GM21529 (cell line): Measurements from ENCODE around the gene LYG1.
"Not testable (repeated sequence)": the region's sequence is repeated elsewhere in the genome, so short reads cannot be mapped to it uniquely, and the experiment has no call there.

Source experiments
- ATAC-seq: cut with Tn5 transposase; IDR thresholded peaks from one replicate; pipeline ENCODE4 v1.9.1; 2021; ENCODE audit not compliant: unreplicated experiment

LYG1 gene

DNA sequence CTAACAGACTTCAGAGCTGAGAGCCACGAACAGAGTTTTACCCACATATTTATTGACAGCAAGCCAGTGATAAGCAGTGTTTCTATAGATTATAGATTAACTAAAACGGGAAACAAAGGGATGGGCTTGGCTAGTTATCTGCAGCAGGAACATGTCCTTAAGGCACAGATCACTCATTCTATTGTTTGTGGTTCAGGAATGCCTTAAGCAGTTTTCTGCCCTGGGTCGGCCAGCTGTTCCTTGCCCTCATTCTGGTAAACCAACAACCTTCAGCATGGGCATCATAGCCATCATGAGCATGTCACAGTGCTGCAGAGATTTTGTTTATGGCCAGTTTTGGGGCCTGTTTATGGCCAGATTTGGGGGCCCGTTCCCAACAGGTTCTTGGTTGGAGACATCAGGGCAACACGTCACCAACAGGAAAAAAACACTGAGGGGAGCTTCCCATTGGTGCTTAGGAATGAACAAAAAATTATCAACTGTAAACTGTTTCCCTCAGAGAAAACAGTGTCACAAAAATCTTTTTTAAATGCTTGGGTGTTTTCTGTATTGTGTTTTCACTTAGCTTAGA lies 22.7 kb downstream of the LYG1 start:
- not testable (repeated sequence) for ATAC-seq

GRCh38 chr2:99275882-99276281 lies 25.1 kb downstream of the LYG1 start:
- ATAC-seq: no peak

GRCh38 chr2:99261242-99261641 lies 39.8 kb downstream of the LYG1 start:
- no peak for ATAC-seq

DNA sequence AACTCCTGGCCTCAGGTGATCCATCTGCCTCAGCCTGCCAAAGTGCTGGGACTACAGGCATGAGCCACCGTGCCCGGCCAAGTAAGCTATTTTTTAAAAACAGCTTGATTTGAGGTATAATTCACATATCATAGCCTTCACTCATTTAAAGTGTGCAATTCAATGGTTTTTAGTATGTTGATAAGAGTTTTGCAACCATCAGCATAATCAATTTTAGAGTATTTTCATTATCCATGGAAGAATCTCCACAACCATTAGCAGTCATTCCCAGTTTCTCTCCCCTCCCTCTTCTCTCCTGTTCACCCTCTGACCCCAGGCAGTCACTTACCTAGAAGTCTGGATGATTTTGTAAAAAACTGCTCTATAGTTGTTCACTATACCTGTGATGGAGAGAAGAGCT lies 40.8 kb downstream of the LYG1 start:
- ATAC-seq: no peak

GRCh38 chr2:99259465-99259864 lies 41.5 kb downstream of the LYG1 start:
- ATAC-seq: no peak

DNA sequence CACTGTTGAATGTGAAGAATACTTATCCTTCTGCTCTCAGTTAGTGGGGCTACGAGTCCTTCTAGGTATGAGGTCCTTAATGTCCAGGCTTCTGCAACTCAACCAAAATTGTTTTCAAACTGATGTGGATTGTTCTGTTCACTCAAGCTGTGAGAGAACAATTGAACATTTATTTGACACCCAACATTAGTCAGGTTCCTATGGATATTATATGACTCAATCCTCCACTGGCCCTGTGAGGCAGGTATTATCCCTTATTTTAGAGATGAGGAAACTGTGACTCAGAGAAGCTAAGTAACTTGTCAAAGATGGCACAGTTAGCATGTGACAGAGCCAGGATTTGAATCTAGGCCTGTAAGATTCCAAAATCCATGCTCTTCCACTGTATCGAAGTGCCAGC lies 44.3 kb downstream of the LYG1 start:
- ATAC-seq: no peak

DNA sequence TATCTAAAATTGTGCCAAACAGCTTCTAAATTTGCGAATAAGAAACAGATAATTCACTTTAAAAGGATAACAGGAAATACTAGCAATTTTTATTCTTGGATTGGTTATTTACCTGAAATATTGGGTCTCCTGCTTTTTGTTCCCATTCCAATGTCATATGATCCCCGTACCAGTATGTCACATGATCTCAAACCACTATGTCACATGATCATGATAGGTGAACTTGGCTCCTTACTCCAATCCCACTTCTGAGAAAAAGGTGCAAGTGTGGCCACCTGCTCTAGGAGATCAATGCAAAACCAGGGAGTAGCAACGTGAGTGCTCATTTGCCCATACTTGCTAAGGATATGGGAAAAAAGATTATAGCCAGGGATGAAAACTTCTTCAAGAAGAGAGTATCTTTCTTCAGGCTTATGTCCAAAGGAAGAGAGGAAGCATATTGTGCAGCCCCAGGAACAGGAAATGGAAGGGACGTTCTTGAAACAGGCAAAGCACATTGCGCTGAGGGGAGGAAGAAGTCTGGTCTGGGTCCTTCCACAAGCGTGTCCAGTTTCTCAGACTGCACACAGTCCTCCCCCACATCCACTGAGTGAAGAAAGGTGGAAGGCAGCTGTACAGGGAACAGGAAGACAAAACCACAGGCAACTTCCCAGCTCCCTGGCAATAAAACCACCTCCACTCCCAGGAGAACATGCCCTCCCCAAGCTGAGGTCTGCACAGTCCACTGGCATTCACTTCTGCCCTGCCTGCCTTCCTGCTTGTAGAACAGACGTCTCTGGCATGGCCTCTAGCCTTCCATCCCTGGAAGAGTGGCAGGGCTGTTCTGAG lies 45.3 kb downstream of the LYG1 start, which contains the start of gene LYG2:
LYG2 (minus strand) TSS at position 176 of the 828 bp plus-strand sequence. CDS start 1,406 bp downstream, outside the sequence.
- no peak for ATAC-seq

DNA sequence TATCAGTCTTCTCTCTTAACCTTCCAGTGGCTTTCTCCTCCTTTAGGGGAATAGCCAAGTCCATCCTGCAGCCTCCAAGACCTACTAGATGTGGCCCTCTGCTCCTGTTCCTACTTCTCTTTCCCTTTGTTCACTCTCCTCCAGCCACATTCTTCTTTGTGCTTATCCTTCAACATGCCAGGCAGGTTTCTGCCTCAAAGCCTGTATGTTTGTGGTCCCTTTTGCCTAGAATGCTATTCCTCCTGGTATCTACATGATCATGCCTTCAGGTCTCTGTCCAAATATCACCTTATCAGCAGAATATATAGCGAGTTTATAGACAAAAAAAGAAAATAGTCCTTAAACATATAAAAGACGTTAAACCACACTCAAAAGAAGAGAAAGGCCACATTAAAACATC lies 51.0 kb downstream of the LYG1 start:
- no peak for ATAC-seq

GRCh38 chr2:99242151-99242550 lies 58.8 kb downstream of the LYG1 start:
- ATAC-seq: no peak

GRCh38 chr2:99240431-99240830 lies 60.6 kb downstream of the LYG1 start:
- ATAC-seq: no peak

- ATAC-seq: no peak
These were observed 62.4 kb downstream of the LYG1 start for GRCh38 chr2:99238599-99238998.
